Adrenal gland (tissue), 12 donors: ENCODE data around the gene C15orf39. TPM values are rescaled to one million over a fixed set of nuclear protein-coding genes. Genes with fewer than 3 reads are reported as not detected.

Source experiments
- DNase-seq, 7 donors: peaks; one replicate each; pipeline ENCODE4 v3.0.0-alpha.2; 2019 to 2020
- H3K27ac ChIP-seq, 5 donors: fragments of 200-600 bp; sonication (generic) in 4 of 5; 1 replicate in 3 of 5; 2 replicates in 2 of 5; pipeline versions ENCODE4 v1.5.1 to v1.8.0; 2016 to 2020; ENCODE audit warnings: mild to moderate bottlenecking in 1 of 5
- H3K27me3 ChIP-seq: fragments of 200-600 bp; 2 replicates; pipeline ENCODE4 v1.8.0; 2021
- H3K36me3 ChIP-seq, 2 donors: fragments of 200-600 bp; replicated peaks in 1 of 2; 1 replicate in 1 of 2; 2 replicates in 1 of 2; pipeline versions ENCODE4 v1.5.1 to v1.8.0; 2018 to 2022
- H3K4me1 ChIP-seq, 2 donors: fragments of 200-600 bp; replicated peaks in 1 of 2; 1 replicate in 1 of 2; 2 replicates in 1 of 2; pipeline versions ENCODE4 v1.5.1 to v1.8.0; 2018 to 2021
- H3K4me3 ChIP-seq, 4 donors: fragments of 200-600 bp; sonication (generic) in 3 of 4; one replicate each; pipeline ENCODE4 v1.5.1; 2016 to 2018
- H3K9me3 ChIP-seq, 3 donors: fragments of 200-600 bp; sonication (generic) in 1 of 3; replicated peaks in 1 of 3; 1 replicate in 2 of 3; 2 replicates in 1 of 3; pipeline versions ENCODE4 v1.5.1 to v1.8.0; 2016 to 2021
- CTCF ChIP-seq, 6 experiments: fragments of 450-650 bp in 4 of 6; fragments of 200-600 bp in 2 of 6; sonication (generic) in 1 of 6; IDR thresholded peaks; 1 replicate in 5 of 6; 2 replicates in 1 of 6; pipeline versions ENCODE4 v1.5.1 to v1.8.0; 2016 to 2021; ENCODE audit warnings: antibody characterized with exemption in 6 of 6, mild to moderate bottlenecking in 2 of 6, moderate library complexity in 1 of 6
- POLR2A ChIP-seq, 2 donors: fragments of 450-650 bp; IDR thresholded peaks; one replicate each; pipeline ENCODE4 v1.6.1; 2017; ENCODE audit warnings: antibody characterized with exemption in 2 of 2, mild to moderate bottlenecking in 2 of 2, moderate library complexity in 1 of 2
- WGBS, 4 donors: extraction: QIAGEN DNeasy Blood & Tissue Kit in 2 of 4; methylation state at CpG; one replicate each; pipeline versions ENCODE4 v1.1.5 to v1.1.7; 2013 to 2017; 5-methylcytosine and 5-hydroxymethylcytosine counted together
- intact Hi-C, 2 donors: fragments of 100-400 bp; cut with DNase I; formaldehyde crosslinking; loops; one replicate each; pipeline versions ENCODE4 v1.14.1 to v1.15.0; 2022 to 2023
- polyA plus RNA-seq, 3 donors: library from polyadenylated mRNA; stranded (reverse); fragments of 200-250 nt in 2 of 3; fragments of 350-450 nt in 1 of 3; fragmentation: Illumina TruSeq in 1 of 3; extraction: RNeasy Lipid Tissue Mini Kit (QIAGEN cat#74804) in 1 of 3; gene quantifications; one replicate each; pipeline ENCODE4 v1.2.3, GENCODE V29; 2013 to 2014
- total RNA-seq, 9 donors: library from RNA; depleted of rRNA in 4 of 9; stranded (reverse); fragments of >200 nt in 4 of 9; fragments of 120-200 nt in 1 of 9; fragmentation: NEBNext Ultra II Directional in 1 of 9; extraction: Animal tissue kit (Norgen Biotek cat#: 25700) in 1 of 9; gene quantifications; one replicate each; pipeline versions ENCODE4 v1.1.0 to v1.2.4, GENCODE V29; 2013 to 2023
- donor health status: healthy with polysubstance abuse.
- donor health status: Bipolar disorder and iron deficiency.
- donor health status: DM: yes; HTN: yes; CAD: no.
- donor health status: DM: no; HTN: no; CAD: no.
- donor health status: DM: no; HTN: no; CAD: no.
- donor health status: DM: yes; HTN: yes; CAD: no.

Gene C15orf39
- total and polyA plus RNA-seq, 12 donors: 5.6 to 50.6 (median 29.8) TPM

- Histone ChIP-seq H3K4me1 (peaks cover 0 to 6% of the 10 kb centered on the region in 2 donors), H3K9me3 (no peaks in the 10 kb centered on the region), H3K36me3 (no peaks in the 10 kb centered on the region), H3K27me3 (no peaks in the 10 kb centered on the region), H3K4me3 (no peak overlapping the region), H3K27ac (no peak overlapping the region)
- TF ChIP-seq POLR2A (IDR thresholded peaks at IDR 0.05) (no peak), CTCF (IDR thresholded peaks at IDR 0.05) (no peak)
- peak in 1 of 7 donors; percentile 13 for DNase-seq
- intact Hi-C loops: no loop called here
- 80 to 93% (median 87%) methylated on average over 3 to 4 of the region's 4 CpGs for WGBS, 4 donors
These were observed 9.4 kb upstream of the C15orf39 start for GRCh38 chr15:75192307-75192706.

- no peak overlapping the region for H3K4me3 ChIP-seq
- peaks cover 0 to 6% of the 10 kb centered on the region in 2 donors for H3K4me1 ChIP-seq
- TF ChIP-seq POLR2A (IDR thresholded peaks at IDR 0.05): no peak
- no peak for TF ChIP-seq CTCF (IDR thresholded peaks at IDR 0.05)
- H3K9me3 ChIP-seq: no peaks in the 10 kb centered on the region
- H3K27ac ChIP-seq: peak overlapping the region in 1 of 5 donors; percentile 34
- WGBS, 4 donors: 73 to 85% (median 78%) methylated on average over 3 of the region's 3 CpGs
- H3K27me3 ChIP-seq: no peaks in the 10 kb centered on the region
- DNase-seq: no peak
- intact Hi-C loops: no loop called here
- no peaks in the 10 kb centered on the region for H3K36me3 ChIP-seq
These were observed 8.4 kb upstream of the C15orf39 start for GRCh38 chr15:75193272-75193671.

GRCh38 chr15:75193976-75194375 is 7.7 kb upstream of the C15orf39 start:
- no peaks in the 10 kb centered on the region for H3K9me3 ChIP-seq
- peak in 1 of 7 donors; percentile 14 for DNase-seq
- no peak overlapping the region for H3K4me3 ChIP-seq
- H3K4me1 ChIP-seq: peaks cover 0 to 6% of the 10 kb centered on the region in 2 donors
- TF ChIP-seq POLR2A (IDR thresholded peaks at IDR 0.05) (no peak), CTCF (IDR thresholded peaks at IDR 0.05) (no peak)
- H3K27ac ChIP-seq: peak overlapping the region in 1 of 5 donors; percentile 34
- 86 to 96% (median 93%) methylated on average over 3 of the region's 3 CpGs for WGBS, 4 donors
- H3K36me3 ChIP-seq: no peaks in the 10 kb centered on the region
- H3K27me3 ChIP-seq: no peaks in the 10 kb centered on the region
- intact Hi-C loops: no loop called here

- Histone ChIP-seq H3K4me3 (no peak overlapping the region), H3K4me1 (peaks cover 0 to 6% of the 10 kb centered on the region in 2 donors), H3K9me3 (no peaks in the 10 kb centered on the region), H3K27me3 (no peaks in the 10 kb centered on the region), H3K36me3 (no peaks in the 10 kb centered on the region), H3K27ac (peak overlapping the region in 1 of 5 donors; percentile 34)
- 90 to 97% (median 94%) methylated on average over 3 of the region's 3 CpGs for WGBS, 4 donors
- DNase-seq: peak in 1 of 7 donors; percentile 12
- TF ChIP-seq POLR2A (IDR thresholded peaks at IDR 0.05) (no peak), CTCF (IDR thresholded peaks at IDR 0.05) (no peak)
- intact Hi-C loops: no loop called here
These were observed 7.3 kb upstream of the C15orf39 start for GRCh38 chr15:75194397-75194796.
